H1 (cell line): ENCODE measurements around the gene RPS21. TPM values are rescaled to one million over a fixed set of nuclear protein-coding genes. Genes with fewer than 3 reads are reported as not detected.

Experiments
- CTBP2 ChIP-seq: IDR thresholded peaks from 2 replicates; pipeline ENCODE4 v1.7.0; 2011; ENCODE audit warnings: borderline replicate concordance, mild to moderate bottlenecking, moderate library complexity, mixed read lengths, low read length; ENCODE audit not compliant: insufficient read depth, insufficient read length
- JUN ChIP-seq: IDR thresholded peaks from 2 replicates; pipeline ENCODE4 v1.6.1; 2011; ENCODE audit warnings: low read depth, mild to moderate bottlenecking, improper control_type of control experiment, low read length
- MAX ChIP-seq: IDR thresholded peaks from 2 replicates; pipeline ENCODE4 v1.6.1; 2012; ENCODE audit warnings: inconsistent platforms
- TAF1 ChIP-seq: IDR thresholded peaks from 2 replicates; pipeline ENCODE4 v1.6.1; 2011; ENCODE audit warnings: mild to moderate bottlenecking, low read depth, low read length
- polyA plus RNA-seq, 7 experiments: library from polyadenylated mRNA; depleted of rRNA in 3 of 7; stranded (reverse) in 5 of 7; unstranded in 2 of 7; fragments of >200 nt in 5 of 7; fragments of 200-250 nt in 2 of 7; gene quantifications; 1 replicate in 5 of 7; 2 replicates in 1 of 7; 4 replicates in 1 of 7; pipeline versions ENCODE4 v1.2.1 to v1.2.3, GENCODE V29; 2011 to 2013; ENCODE audit warnings: missing spikeins in 2 of 7, mixed read lengths in 2 of 7
- total RNA-seq: library from RNA; stranded (reverse); fragmentation: NEBNext Ultra II Directional; extraction: Animal tissue kit (Norgen Biotek cat#: 25700); gene quantifications from 2 replicates; pipeline ENCODE4 v1.2.1, GENCODE V29; 2021

The RPS21 gene
- total and polyA plus RNA-seq, 2 of the 8 experiments (the other 6 are each of a cell fraction or from before 2014, with no cell fraction given), result 1,787 to 7,219 TPM

GRCh38 chr20:62428002-62428372 is 41.1 kb downstream of the RPS21 start (continued):
- TF ChIP-seq JUN, result no peak
- TF ChIP-seq MAX, result no peak
- no peak for TF ChIP-seq TAF1
- no peak for TF ChIP-seq CTBP2
